RWPE1 (cell line): ENCODE results near the gene REEP6.

Source experiments
- CTCF ChIA-PET: fragments of 350-600 bp; sonication (Branson Sonifier 250); formaldehyde crosslinking; extraction: SDS; loops from one replicate; lab custom pipeline; 2021; lab: Yijun Ruan, JAX
- POLR2A ChIA-PET: fragments of 400-600 bp; formaldehyde crosslinking; extraction: SDS; loops from one replicate; lab custom pipeline; 2020; ENCODE audit warnings: antibody characterized with exemption; ENCODE audit not compliant: low non-redundant PET; lab: Yijun Ruan, JAX
- DNase-seq: peaks from one replicate; pipeline ENCODE4 v3.0.0; 2012; ENCODE audit warnings: low spot score
- H3K27ac ChIP-seq: fragments of 450-650 bp; 2 replicates; pipeline ENCODE4 v1.5.1; 2017
- CTCF ChIP-seq: fragments of 450-650 bp; conservative IDR thresholded peaks from 2 replicates; pipeline ENCODE4 v1.5.1; 2017; ENCODE audit warnings: low read depth, mild to moderate bottlenecking

REEP6 gene

GRCh38 chr19:1511318-1512317 lies 20.6 kb downstream of the REEP6 start:
- POLR2A ChIA-PET, result no interaction called here
- TF ChIP-seq CTCF, result no peak

GRCh38 chr19:1512671-1513498 lies 21.9 kb downstream of the REEP6 start, which contains the start of gene ADAMTSL5:
TSS of gene ADAMTSL5 (minus strand) at chr19:1513019. CDS start at chr19:1510943, 2,076 bp downstream.
- TF ChIP-seq CTCF, result peak; percentile 51
- H3K27ac ChIP-seq, result peak within 1 kb of the TSS; percentile 90
- CTCF ChIA-PET, result interaction anchor here (0.6 kb wide), 1 partner anchor 197 kb away, joined by 3 read pairs; no protein-coding TSS in a partner anchor
- DNase-seq, result peak; percentile 71
- POLR2A ChIA-PET, result no interaction called here

More at GRCh38 chr19:1511318-1512317, 20.6 kb downstream of the REEP6 start:
- CTCF ChIA-PET, result interaction anchor here (0.6 kb wide), 2 partner anchors 196 to 224 kb away, joined by 3 to 5 read pairs; no protein-coding TSS in a partner anchor
- peak overlapping the region; percentile 90 for H3K27ac ChIP-seq
- DNase-seq, result no peak

DNA sequence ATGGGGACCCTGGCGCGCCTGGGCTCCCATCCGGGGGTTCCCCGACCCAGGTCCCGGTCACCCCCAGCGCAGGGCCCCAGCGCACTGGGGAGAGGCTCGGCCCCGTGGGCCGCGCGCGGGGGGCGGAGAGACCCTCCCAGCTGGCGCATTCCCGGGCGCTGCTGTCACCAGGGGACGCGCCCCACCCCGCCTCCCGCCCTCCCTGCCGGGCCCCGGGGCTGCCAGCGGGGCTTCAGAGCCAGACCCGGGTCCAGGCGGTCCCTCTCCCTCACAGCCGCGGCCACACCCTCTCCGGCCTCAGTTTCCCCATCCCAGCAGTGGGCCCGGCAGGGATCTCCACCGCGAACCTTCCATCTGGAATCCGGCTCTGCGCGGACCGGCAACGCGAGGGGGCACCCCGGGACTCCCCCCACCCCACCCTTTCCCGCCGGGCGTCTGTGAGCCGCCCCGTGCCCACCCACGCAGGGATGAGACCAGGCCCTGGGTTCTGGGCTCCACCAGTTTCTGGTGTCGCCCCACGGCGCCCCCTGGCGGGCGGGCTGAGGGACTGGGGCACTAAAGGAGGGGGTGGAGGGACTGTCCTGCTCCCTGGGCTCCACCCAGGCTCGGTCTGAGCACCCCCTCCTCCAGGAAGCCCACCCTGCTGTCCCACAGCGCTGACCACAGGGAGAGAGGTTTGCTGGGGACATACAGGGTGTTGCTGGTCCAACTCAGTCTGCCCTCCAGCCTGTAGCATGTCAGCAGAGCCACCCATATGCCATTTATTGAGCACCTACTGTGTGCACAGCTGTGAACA lies 22.7 kb downstream of the REEP6 start:
- POLR2A ChIA-PET, result no interaction called here
- peak overlapping the region; percentile 90 for H3K27ac ChIP-seq
- peak; percentile 47 for DNase-seq
- peak; percentile 83 for TF ChIP-seq CTCF
- CTCF ChIA-PET, result interaction anchor here (0.6 to 0.7 kb wide), 2 partner anchors 57 to 528 kb away, joined by 3 read pairs; no protein-coding TSS in a partner anchor

DNA sequence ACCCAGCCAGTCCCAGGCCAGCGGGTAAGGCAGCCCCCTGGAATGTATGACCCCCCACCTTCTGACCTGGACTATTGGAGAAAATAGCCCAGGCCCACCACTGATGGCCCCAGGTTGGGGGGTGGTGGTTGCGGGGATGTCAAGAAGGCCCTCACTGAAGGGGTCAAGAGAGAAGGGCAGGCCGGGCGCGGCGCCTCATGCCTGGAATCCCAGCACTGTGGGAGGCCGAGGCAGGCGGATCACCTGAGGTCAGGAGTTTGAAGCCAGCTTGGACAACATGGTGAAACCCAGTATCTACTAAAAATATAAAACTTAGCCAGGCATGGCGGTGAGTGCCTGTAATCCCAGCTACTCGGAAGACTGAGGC lies 23.3 kb downstream of the REEP6 start:
- ChIA-PET POLR2A (no interaction called here), CTCF (interaction anchor here (0.6 to 1.0 kb wide), 10 partner anchors 12 to 528 kb away, joined by 3 to 6 read pairs (median 3); no protein-coding TSS in a partner anchor)
- no peak for DNase-seq
- H3K27ac ChIP-seq, result peak overlapping the region; percentile 90
- TF ChIP-seq CTCF, result no peak

DNA sequence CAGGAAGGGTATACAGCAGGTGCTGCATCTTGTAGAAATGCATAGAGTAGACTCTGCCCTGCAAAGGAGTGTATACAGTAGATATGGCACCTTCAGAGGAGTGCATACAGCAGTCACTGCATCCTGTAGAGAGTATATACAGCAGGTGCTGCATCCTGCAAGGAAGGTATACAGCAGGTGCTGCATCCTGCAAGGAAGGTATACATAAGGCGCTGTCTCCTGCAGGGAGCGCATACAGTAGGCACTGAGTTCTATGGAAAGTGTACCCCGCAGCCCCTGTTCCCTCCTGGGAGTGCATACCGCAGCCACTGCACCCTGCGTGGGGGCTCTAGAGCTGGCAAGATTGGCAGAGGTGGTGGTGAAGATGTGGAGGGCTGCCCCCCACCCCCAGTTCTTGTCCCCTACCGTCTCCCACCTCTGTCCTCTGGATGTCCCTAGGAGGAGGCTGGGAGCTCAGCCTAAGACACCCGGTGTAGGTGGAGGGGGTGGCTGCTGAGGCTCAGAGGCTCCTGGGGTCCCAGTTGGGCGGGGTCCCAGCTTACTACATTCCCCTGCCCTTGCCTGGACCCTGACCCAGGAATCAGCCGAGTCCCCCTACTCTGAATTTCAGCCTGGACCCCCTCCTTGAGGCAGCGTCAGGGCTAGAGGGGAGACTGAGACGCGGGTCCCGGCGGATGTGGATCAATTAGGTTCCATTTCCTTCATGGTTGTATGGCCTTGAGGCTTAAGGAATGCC lies 24.2 kb downstream of the REEP6 start:
- peak overlapping the region; percentile 90 for H3K27ac ChIP-seq
- DNase-seq, result no peak
- POLR2A ChIA-PET, result no interaction called here
- CTCF ChIA-PET, result interaction anchor here (0.6 to 1.0 kb wide), 7 partner anchors 11 to 120 kb away, joined by 3 to 6 read pairs (median 4); no protein-coding TSS in a partner anchor
- TF ChIP-seq CTCF, result no peak
